HG02973 (cell line): ENCODE results near the gene CEP135.
"Not testable (repeated sequence)": the region's sequence is repeated elsewhere in the genome, so short reads cannot be mapped to it uniquely, and the experiment has no call there.

ENCODE experiments used
- ATAC-seq: cut with Tn5 transposase; IDR thresholded peaks from one replicate; pipeline ENCODE4 v1.9.1; 2021; ENCODE audit warnings: moderate library complexity; ENCODE audit not compliant: unreplicated experiment

The CEP135 gene

DNA sequence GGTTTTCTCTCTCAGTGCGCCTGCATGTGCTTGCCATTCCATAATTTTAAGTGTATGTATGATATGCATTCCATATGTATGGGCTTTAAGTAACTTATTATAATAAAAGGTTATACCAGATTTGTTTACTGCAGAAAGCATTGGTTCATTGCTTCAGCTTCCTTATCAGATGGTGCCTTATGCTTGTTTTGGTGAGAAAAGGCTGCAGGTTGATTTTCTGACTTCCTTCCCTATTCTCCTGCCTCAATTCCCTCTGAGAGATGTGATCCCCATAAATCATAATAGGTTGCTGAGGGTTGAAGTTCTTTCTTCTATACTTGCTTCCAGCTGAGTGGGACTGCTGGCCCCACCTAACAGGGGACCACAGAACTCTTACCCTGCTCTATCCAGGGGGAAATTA lies 10.3 kb upstream of the CEP135 start:
- ATAC-seq: no peak

DNA sequence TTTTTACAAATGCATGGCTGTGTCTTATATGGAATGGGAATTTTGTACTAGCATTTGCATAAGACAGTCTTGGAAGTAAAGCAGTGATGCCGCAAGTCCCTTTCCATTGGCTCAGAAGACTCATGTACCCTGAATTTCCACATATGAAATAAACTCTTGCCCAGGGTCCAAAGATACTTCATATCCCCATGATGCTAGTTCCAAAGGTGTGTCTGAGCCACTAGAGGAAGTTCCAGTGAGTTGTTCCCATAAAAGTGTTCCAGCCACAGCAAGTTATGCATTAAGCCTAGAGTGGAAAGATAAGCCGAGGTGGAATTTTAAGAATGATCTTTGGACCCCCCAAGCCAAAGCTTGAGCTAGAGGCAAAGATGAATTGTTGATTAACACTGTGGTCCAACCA lies 9.3 kb upstream of the CEP135 start:
- ATAC-seq: no peak

GRCh38 chr4:55941881-55942396 lies 6.8 kb upstream of the CEP135 start:
- ATAC-seq: no peak

DNA sequence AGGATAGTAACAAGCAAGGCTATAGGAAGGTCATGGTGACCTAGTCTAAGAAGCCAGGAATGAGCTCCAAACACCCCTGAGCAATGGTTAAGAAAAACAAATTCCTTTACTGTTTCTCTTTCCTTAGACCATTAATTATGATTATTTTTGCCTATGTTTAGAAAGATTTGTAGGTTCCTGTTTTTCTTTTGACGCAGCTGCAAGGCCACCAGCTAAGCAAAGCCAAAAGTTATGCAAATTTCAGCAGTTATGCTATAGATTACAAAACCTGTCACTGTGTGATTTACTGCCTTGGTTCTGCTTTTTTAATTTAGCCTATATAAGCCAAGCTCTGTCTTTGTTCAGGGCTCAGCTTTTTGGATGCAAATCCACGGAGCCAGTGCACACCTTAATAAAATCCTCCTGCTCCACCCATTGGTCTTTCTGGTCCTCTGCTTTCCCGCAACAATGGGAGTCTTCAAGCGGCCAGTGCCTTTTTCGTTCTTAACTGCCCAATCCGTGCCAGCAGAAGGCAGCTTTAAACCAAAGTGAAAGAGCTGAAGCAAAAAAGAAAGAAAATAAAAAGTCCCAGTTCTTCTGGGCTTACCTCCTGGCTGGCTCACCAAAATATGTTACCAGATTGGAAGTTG lies 1.4 kb upstream of the CEP135 start:
- peak; percentile 32 for ATAC-seq

- peak; percentile 9 for ATAC-seq
Observed at GRCh38 chr4:55947912-55948725, 626 bp upstream of the CEP135 start.

- ATAC-seq: no peak
Observed at GRCh38 chr4:55949482-55949802, 697 bp downstream of the CEP135 start.

DNA sequence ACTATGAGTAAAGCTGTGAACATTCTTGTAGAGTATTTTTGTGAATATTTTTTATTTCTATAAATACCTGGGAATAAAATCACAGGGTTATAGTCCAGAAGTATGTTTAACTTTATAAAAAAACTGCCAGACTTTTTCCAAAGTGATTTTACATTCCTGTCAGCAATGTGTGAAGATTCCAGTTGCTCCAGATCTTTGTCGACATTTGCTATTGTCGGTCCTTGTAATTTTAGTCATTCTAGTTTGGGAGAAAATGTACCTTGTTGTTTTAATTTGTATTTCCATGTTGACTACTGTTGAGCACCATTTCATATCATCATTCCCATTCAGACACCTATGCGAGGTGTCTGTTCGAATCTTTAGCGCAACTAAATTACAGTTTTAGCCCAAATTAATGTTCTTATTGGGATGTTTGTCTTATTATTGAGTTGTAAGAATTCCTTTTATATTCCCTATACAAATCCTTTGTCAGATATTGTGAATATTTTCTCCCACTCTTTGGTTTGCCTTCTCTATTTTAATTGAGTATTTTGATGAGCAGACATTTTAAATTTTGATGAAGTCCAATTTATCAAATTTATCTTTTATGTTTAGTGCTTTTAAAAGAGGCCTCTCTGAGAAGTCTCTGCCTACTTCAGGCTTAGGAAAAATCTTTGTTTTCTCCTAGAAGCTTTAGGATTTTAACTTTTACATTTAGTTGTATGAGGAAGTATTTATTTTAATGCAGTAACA lies 2.6 kb downstream of the CEP135 start:
- no peak for ATAC-seq

DNA sequence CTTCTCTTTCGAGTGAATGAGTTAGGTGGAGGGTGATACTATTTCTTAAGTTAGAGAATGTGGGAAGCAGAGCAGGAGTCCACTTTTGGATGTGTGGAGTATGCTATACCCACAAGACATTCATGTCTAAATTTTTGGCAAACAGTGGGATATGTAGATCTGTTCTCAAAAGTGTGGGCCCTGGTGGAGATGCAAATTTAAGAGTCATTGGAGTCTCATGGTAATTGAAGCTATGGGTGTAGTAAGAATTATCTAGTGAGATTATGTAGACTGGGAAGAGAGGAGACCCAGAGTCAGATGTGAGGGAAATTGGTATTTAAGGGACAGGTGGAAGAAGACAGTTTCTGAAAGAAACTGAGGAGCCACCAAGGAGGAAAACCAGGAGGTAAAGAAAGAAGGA lies 7.0 kb downstream of the CEP135 start:
- ATAC-seq: no peak

- ATAC-seq: no peak
Observed at GRCh38 chr4:55959655-55960054, 10.9 kb downstream of the CEP135 start.

DNA sequence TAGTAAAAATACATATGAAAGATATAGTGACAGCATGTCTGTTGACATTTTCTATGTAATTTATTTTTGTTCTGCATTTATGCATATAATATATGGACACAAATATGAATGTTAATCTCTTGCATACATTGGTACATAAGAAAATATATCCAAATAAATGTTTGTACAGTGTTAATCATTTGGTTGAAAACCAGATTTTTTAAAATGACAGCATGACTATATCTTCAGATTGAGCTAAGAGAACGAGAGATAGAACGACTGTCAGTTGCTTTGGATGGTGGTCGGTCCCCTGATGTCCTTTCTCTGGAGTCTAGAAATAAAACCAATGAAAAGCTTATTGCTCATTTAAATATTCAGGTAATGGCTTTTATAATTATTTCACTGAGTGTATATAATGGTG lies 15.3 kb downstream of the CEP135 start:
- no peak for ATAC-seq

GRCh38 chr4:55965585-55965984 lies 16.8 kb downstream of the CEP135 start:
- no peak for ATAC-seq

DNA sequence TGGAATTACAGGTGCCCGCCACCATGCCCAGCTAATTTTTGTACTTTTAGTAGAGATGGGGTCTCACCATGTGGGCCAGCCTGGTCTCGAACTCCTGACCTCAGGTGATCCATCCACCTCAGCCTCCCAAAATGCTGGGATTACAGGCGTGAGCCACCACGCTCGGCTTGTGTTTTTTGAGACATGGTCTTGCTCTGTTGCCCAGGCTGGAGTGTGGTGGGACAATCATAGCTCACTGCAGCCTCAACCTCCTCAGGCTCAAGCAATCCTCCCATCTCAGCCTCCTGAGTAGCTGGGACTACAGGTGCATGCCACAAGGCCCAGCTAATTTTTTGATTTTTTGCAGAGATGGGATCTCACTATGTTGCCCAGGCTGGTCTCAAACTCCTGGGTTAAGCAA lies 17.6 kb downstream of the CEP135 start:
- not testable (repeated sequence) for ATAC-seq

DNA sequence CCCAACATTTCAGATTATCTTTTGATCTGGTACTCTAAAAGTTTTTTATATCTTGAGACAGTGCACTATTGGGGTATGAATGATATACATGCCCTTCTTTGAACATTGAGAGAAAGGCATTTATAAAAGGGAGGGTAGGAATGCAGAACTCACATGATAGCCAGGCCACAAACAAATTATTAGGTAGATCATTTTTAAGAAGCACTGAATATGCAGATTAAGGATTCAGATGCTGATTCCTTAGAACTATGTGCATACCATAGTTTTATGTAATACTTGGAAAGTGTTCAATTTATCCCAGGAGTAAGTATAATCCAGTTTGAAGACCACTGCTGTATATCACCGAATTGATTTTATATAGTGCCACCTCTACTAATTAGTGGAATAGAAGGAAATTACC lies 18.6 kb downstream of the CEP135 start:
- ATAC-seq: no peak

GRCh38 chr4:55973650-55974049 lies 24.9 kb downstream of the CEP135 start:
- no peak for ATAC-seq

DNA sequence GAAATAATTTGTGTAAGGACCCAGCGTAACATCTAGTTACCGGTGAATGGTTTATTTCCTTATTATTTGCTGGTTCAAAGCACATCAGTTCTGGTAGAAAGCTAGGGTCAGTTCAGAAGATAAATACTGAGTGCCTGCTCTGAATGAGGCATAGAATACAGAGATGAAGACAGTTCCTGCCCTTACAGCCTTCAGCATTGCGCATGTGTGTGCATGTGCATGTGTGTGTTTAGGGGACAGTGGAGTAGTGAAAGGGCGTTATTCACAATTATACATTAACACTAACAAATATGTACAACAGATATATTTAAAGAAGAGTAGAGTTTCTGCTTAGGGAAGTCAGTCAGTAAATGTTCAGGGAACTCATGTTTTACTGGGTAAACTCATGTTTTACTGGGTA lies 29.1 kb downstream of the CEP135 start:
- ATAC-seq: no peak

- no peak for ATAC-seq
Observed at GRCh38 chr4:55979562-55979961, 30.8 kb downstream of the CEP135 start.

GRCh38 chr4:55980725-55981124 lies 32.0 kb downstream of the CEP135 start:
- ATAC-seq: peak; percentile 61

DNA sequence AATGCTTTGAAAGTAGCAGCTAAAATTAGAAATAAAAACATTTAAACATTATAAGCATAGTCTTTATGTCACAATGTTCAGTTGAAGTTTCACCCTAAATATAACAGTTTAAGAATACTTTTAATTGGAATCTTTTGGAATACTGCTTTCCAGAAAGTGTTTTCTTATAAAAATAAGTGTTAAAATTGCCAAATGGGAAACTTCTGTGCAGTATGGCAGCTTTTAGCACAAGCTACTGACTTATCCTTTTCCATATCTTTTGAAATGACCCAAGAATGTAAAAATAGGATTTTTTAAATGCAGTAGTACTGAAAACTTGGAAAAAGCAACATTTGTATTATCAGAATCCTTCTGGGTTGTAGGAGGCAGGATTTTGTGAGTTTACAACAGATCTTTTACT lies 34.2 kb downstream of the CEP135 start:
- ATAC-seq: no peak

- no peak for ATAC-seq
Observed at GRCh38 chr4:55989766-55990165, 41.0 kb downstream of the CEP135 start.

GRCh38 chr4:55993994-55994663 lies 45.4 kb downstream of the CEP135 start:
- peak; percentile 75 for ATAC-seq

- no peak for ATAC-seq
Observed at GRCh38 chr4:55996646-55997045, 47.9 kb downstream of the CEP135 start.
